ENCODE data around the gene UBE2I. TPM values are rescaled to one million over a fixed set of nuclear protein-coding genes. Genes with fewer than 3 reads are reported as not detected.

The UBE2I gene
- total RNA-seq, 2 donors from 2014 or later = 101 to 143 TPM

- no peak for TF ChIP-seq CTCF (IDR thresholded peaks at IDR 0.05)
- Histone ChIP-seq H3K4me1 (peaks cover 9% of the 10 kb centered on the region), H3K27ac (no peak overlapping the region), H3K27me3 (peaks cover 17% of the 10 kb centered on the region), H3K9ac (ENCODE audit: low read depth in 2 of 2, low read length in 2 of 2) (no peak overlapping the region), H3K36me3 (no peaks in the 10 kb centered on the region), H3K4me3 (no peak overlapping the region), H3K9me3 (no peaks in the 10 kb centered on the region)
- intact Hi-C loops (cut with DNase I) = no loop called here
- no peak for DNase-seq
These were observed 11.0 kb upstream of the UBE2I start for GRCh38 chr16:1298406-1298805.

GRCh38 chr16:1299012-1299867 is 10.2 kb upstream of the UBE2I start:
- H3K9me3 ChIP-seq = no peaks in the 10 kb centered on the region
- no peak for DNase-seq
- H3K27me3 ChIP-seq = peaks cover 17% of the 10 kb centered on the region
- no peak overlapping the region for H3K4me3 ChIP-seq
- no peak overlapping the region for H3K27ac ChIP-seq
- no peak for TF ChIP-seq CTCF (IDR thresholded peaks at IDR 0.05)
- intact Hi-C loops (cut with DNase I) = no loop called here
- peaks cover 9% of the 10 kb centered on the region for H3K4me1 ChIP-seq
- H3K9ac ChIP-seq (ENCODE audit: low read depth in 2 of 2, low read length in 2 of 2) = no peak overlapping the region
- no peaks in the 10 kb centered on the region for H3K36me3 ChIP-seq

GRCh38 chr16:1299868-1300203 is 9.6 kb upstream of the UBE2I start:
- H3K27me3 ChIP-seq = peaks cover 17% of the 10 kb centered on the region
- intact Hi-C loops (cut with DNase I) = no loop called here
- H3K27ac ChIP-seq = no peak overlapping the region
- H3K4me1 ChIP-seq = peaks cover 9% of the 10 kb centered on the region
- TF ChIP-seq CTCF (IDR thresholded peaks at IDR 0.05) = no peak
- H3K9ac ChIP-seq (ENCODE audit: low read depth in 2 of 2, low read length in 2 of 2) = no peak overlapping the region
- DNase-seq = no peak
- no peaks in the 10 kb centered on the region for H3K36me3 ChIP-seq
- no peaks in the 10 kb centered on the region for H3K9me3 ChIP-seq
- H3K4me3 ChIP-seq = no peak overlapping the region

GRCh38 chr16:1300664-1301476 is 8.6 kb upstream of the UBE2I start:
- peak; percentile 82 for DNase-seq
- H3K9me3 ChIP-seq = no peaks in the 10 kb centered on the region
- H3K4me3 ChIP-seq = no peak overlapping the region
- peaks cover 9% of the 10 kb centered on the region for H3K4me1 ChIP-seq
- intact Hi-C loops (cut with DNase I) = no loop called here
- peak; percentile 93 for TF ChIP-seq CTCF (IDR thresholded peaks at IDR 0.05)
- H3K27me3 ChIP-seq = peaks cover 17% of the 10 kb centered on the region
- H3K27ac ChIP-seq = no peak overlapping the region
- H3K36me3 ChIP-seq = no peaks in the 10 kb centered on the region
- H3K9ac ChIP-seq (ENCODE audit: low read depth in 2 of 2, low read length in 2 of 2) = peak overlapping the region in 1 of 2 donors; percentile 50

GRCh38 chr16:1301562-1301961 is 7.9 kb upstream of the UBE2I start:
- H3K4me3 ChIP-seq = no peak overlapping the region
- no peaks in the 10 kb centered on the region for H3K9me3 ChIP-seq
- no peaks in the 10 kb centered on the region for H3K36me3 ChIP-seq
- H3K27me3 ChIP-seq = peaks cover 17% of the 10 kb centered on the region
- H3K9ac ChIP-seq (ENCODE audit: low read depth in 2 of 2, low read length in 2 of 2) = peak overlapping the region in 1 of 2 donors; percentile 50
- intact Hi-C loops (cut with DNase I) = no loop called here
- TF ChIP-seq CTCF (IDR thresholded peaks at IDR 0.05) = no peak
- H3K27ac ChIP-seq = no peak overlapping the region
- H3K4me1 ChIP-seq = peaks cover 9% of the 10 kb centered on the region
- no peak for DNase-seq

Measured in colonic mucosa (tissue), 4 donors.